Measurements from ENCODE around the gene CROCC2.

Gene CROCC2

GRCh38 chr2:240960971-240961876 is 55.1 kb downstream of the CROCC2 start:
- TF ChIP-seq PKNOX1 (IDR thresholded peaks at IDR 0.05), result no peak
- no peak for TF ChIP-seq L3MBTL2 (conservative IDR thresholded peaks at IDR 0.05)
- ChIA-PET POLR2A (no interaction called here), CTCF (no interaction called here)
- DNase-seq (ENCODE audit: extremely low spot score), result no peak

GRCh38 chr2:240961910-240962299 is 55.8 kb downstream of the CROCC2 start:
- DNase-seq (ENCODE audit: extremely low spot score), result no peak
- POLR2A ChIA-PET, result no interaction called here
- TF ChIP-seq BHLHE40 (IDR thresholded peaks at IDR 0.05; ENCODE audit: borderline replicate concordance) (no peak), FOXM1 (IDR thresholded peaks at IDR 0.05; ENCODE audit: borderline replicate concordance) (no peak), PKNOX1 (IDR thresholded peaks at IDR 0.05) (no peak), HDGF (IDR thresholded peaks at IDR 0.05; ENCODE audit: borderline replicate concordance) (no peak), FOXA1 (IDR thresholded peaks at IDR 0.05) (no peak), SUZ12 (IDR thresholded peaks at IDR 0.05) (no peak), ARNT (IDR thresholded peaks at IDR 0.05) (no peak), FOXK2 (IDR thresholded peaks at IDR 0.05) (no peak), TARDBP (IDR thresholded peaks at IDR 0.05) (no peak), L3MBTL2 (conservative IDR thresholded peaks at IDR 0.05) (no peak), NFRKB (IDR thresholded peaks at IDR 0.05) (no peak), CTBP1 (IDR thresholded peaks at IDR 0.05; ENCODE audit: borderline replicate concordance) (no peak)
- CTCF ChIA-PET, result no interaction called here

GRCh38 chr2:240962300-240963064 is 56.3 kb downstream of the CROCC2 start:
- CTCF ChIA-PET, result no interaction called here
- TF ChIP-seq ELF4 (IDR thresholded peaks at IDR 0.05), result no peak
- no peak for TF ChIP-seq TARDBP (IDR thresholded peaks at IDR 0.05)
- no peak for TF ChIP-seq CTBP1 (IDR thresholded peaks at IDR 0.05; ENCODE audit: borderline replicate concordance)
- TF ChIP-seq L3MBTL2 (conservative IDR thresholded peaks at IDR 0.05), result no peak; the same call in 1 of the 2 replicates
- no peak for TF ChIP-seq FOXA1 (IDR thresholded peaks at IDR 0.05)
- no peak for TF ChIP-seq FOXM1 (IDR thresholded peaks at IDR 0.05; ENCODE audit: borderline replicate concordance)
- no peak for TF ChIP-seq HDGF (IDR thresholded peaks at IDR 0.05; ENCODE audit: borderline replicate concordance)
- no peak for TF ChIP-seq NFRKB (IDR thresholded peaks at IDR 0.05)
- TF ChIP-seq ZNF384 (IDR thresholded peaks at IDR 0.05), result no peak
- TF ChIP-seq FOXK2 (IDR thresholded peaks at IDR 0.05), result no peak
- DNase-seq (ENCODE audit: extremely low spot score), result peak; percentile 26
- POLR2A ChIA-PET, result no interaction called here

GRCh38 chr2:240963065-240963867 is 57.1 kb downstream of the CROCC2 start:
- no peak for DNase-seq (ENCODE audit: extremely low spot score)
- ChIA-PET POLR2A (no interaction called here), CTCF (no interaction called here)
- TF ChIP-seq LEF1 (IDR thresholded peaks at IDR 0.05; ENCODE audit: borderline replicate concordance) (no peak), BHLHE40 (IDR thresholded peaks at IDR 0.05; ENCODE audit: borderline replicate concordance) (no peak), TARDBP (IDR thresholded peaks at IDR 0.05) (no peak), NFRKB (IDR thresholded peaks at IDR 0.05) (no peak)

GRCh38 chr2:240963868-240964703 is 58.0 kb downstream of the CROCC2 start:
- no peak for DNase-seq (ENCODE audit: extremely low spot score)
- CTCF ChIA-PET, result interaction anchor here (0.6 kb wide), 1 partner anchor 18 kb away, joined by 6 read pairs; no protein-coding TSS in a partner anchor
- POLR2A ChIA-PET, result no interaction called here
- TF ChIP-seq NFRKB (IDR thresholded peaks at IDR 0.05) (no peak), FOXA1 (IDR thresholded peaks at IDR 0.05) (no peak), ARNT (IDR thresholded peaks at IDR 0.05) (no peak), BHLHE40 (IDR thresholded peaks at IDR 0.05; ENCODE audit: borderline replicate concordance) (no peak), ZNF384 (IDR thresholded peaks at IDR 0.05) (no peak), FOXK2 (IDR thresholded peaks at IDR 0.05) (no peak), FOXM1 (IDR thresholded peaks at IDR 0.05; ENCODE audit: borderline replicate concordance) (no peak), LEF1 (IDR thresholded peaks at IDR 0.05; ENCODE audit: borderline replicate concordance) (no peak), PKNOX1 (IDR thresholded peaks at IDR 0.05) (no peak), SUZ12 (IDR thresholded peaks at IDR 0.05) (no peak), CTBP1 (IDR thresholded peaks at IDR 0.05; ENCODE audit: borderline replicate concordance) (no peak), L3MBTL2 (conservative IDR thresholded peaks at IDR 0.05) (no peak), HDGF (IDR thresholded peaks at IDR 0.05; ENCODE audit: borderline replicate concordance) (no peak), TARDBP (IDR thresholded peaks at IDR 0.05) (no peak), SP1 (IDR thresholded peaks at IDR 0.05) (no peak)
